Measurements from ENCODE around the gene CCL11. TPM values are rescaled to one million over a fixed set of nuclear protein-coding genes. Genes with fewer than 3 reads are reported as not detected.

Gene CCL11
- total and polyA plus RNA-seq, 2 of the 8 experiments (the other 6 are each of a cell fraction or from before 2014, with no cell fraction given), result not detected

DNA sequence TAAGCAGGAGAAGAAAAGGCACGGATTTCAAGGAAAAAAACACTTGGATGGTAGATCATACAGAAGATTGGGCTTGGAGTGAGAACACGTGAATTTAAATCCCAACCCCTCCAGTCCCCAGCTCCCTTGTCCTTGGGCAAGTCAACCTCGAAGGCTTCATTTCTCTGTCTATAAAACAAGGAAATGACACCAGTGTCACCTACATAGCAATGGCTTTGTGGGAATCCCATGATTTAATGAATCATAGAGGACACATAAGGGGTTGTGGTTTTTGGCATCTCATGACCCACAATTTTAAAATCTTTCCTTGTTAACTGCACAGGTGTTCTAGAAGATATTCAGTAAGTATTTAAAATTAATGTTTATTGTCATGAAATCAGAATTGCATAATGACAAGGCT lies 38.7 kb upstream of the CCL11 start:
- TF ChIP-seq KDM1A (IDR thresholded peaks at IDR 0.05; ENCODE audit: borderline replicate concordance, low read length) (no peak), KDM4A (IDR thresholded peaks at IDR 0.05; ENCODE audit: low read depth, low read length, severe bottlenecking) (no peak), CBX5 (IDR thresholded peaks at IDR 0.05; ENCODE audit: low read depth, low read length) (no peak)
- TF ChIP-seq, protein P1, sequence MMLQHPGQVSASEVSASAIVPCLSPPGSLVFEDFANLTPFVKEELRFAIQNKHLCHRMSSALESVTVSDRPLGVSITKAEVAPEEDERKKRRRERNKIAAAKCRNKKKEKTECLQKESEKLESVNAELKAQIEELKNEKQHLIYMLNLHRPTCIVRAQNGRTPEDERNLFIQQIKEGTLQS (IDR thresholded peaks at IDR 0.05; ENCODE audit: insufficient read depth, low read depth, low read length), result no peak
- TF ChIP-seq, protein P2, sequence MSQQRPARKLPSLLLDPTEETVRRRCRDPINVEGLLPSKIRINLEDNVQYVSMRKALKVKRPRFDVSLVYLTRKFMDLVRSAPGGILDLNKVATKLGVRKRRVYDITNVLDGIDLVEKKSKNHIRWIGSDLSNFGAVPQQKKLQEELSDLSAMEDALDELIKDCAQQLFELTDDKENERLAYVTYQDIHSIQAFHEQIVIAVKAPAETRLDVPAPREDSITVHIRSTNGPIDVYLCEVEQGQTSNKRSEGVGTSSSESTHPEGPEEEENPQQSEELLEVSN (IDR thresholded peaks at IDR 0.05), result no peak
- WGBS, 2 experiments (ENCODE audit: extremely low coverage in 1 of 2, insufficient coverage in 1 of 2, insufficient read length in 1 of 2, insufficient replicate concordance in 2 of 2, low coverage in 1 of 2, low lambda C conversion rate in 2 of 2, missing lambda C conversion rate in 1 of 2), result 85% methylated on average over 3 of the region's 3 CpGs; no CpG with 5 or more reads in 1 of the 2 experiments
- H3K4me1 ChIP-seq (replicated peaks in 1 of 4; ENCODE audit: control insufficient read depth in 3 of 4, insufficient read depth in 4 of 4, low read length in 3 of 4), result peaks cover 0 to 5% (median 3%) of the 10 kb centered on the region in 4 experiments; a peak in 3 of 7 replicates
- no peak overlapping the region for H2AK5ac ChIP-seq (ENCODE audit: low read depth, low read length)
- H3K23ac ChIP-seq (ENCODE audit: insufficient read length), result no peak overlapping the region
- ChIA-PET POLR2A (ENCODE audit: partially characterized antibody) (no interaction called here), CTCF (ENCODE audit: partially characterized antibody) (interaction anchor here (0.6 to 1.5 kb wide), 2 partner anchors 46 to 1860 kb away, joined by 3 to 4 read pairs; no protein-coding TSS in a partner anchor)
- no peaks in the 10 kb centered on the region for H3K23me2 ChIP-seq (ENCODE audit: low read depth, low read length)
- DNase-seq (ENCODE audit: low read depth in 1 of 2, low spot score in 2 of 2) (no peak), FAIRE-seq (no peak)
- no peak overlapping the region for H2BK12ac ChIP-seq (ENCODE audit: low read depth, low read length)
- H3K4me2 ChIP-seq (ENCODE audit: insufficient read depth in 1 of 2, low read depth in 2 of 2, low read length in 2 of 2), result no peak overlapping the region
- no peaks in the 10 kb centered on the region for H3K79me2 ChIP-seq (ENCODE audit: control insufficient read depth in 1 of 2, insufficient read depth in 2 of 2, low read length in 2 of 2)
- H3K4ac ChIP-seq (replicated peaks; ENCODE audit: insufficient read length, low read depth, low read length), result no peak overlapping the region
- H3K4me3 ChIP-seq (ENCODE audit: extremely low read depth in 1 of 4, insufficient read depth in 2 of 4, low read depth in 3 of 4, low read length in 4 of 4), result no peak overlapping the region
- no peak overlapping the region for H2AFZ ChIP-seq (ENCODE audit: low read length)
- no peak overlapping the region for H2BK20ac ChIP-seq (ENCODE audit: low read length)
- H3K27ac ChIP-seq (ENCODE audit: low read depth, low read length), result no peak overlapping the region
- no peaks in the 10 kb centered on the region for H4K20me1 ChIP-seq (replicated peaks in 1 of 2; ENCODE audit: control insufficient read depth in 1 of 2, insufficient read depth in 2 of 2, low read length in 2 of 2)
- H3K27me3 ChIP-seq (replicated peaks in 1 of 4; ENCODE audit: control insufficient read depth in 3 of 4, extremely low read depth in 1 of 4, insufficient read depth in 3 of 4, low read length in 3 of 4), result peaks cover 0 to 3% (median 0%) of the 10 kb centered on the region in 4 experiments; a peak in 1 of 7 replicates
- H3K18ac ChIP-seq (ENCODE audit: extremely low read depth, low read length), result no peak overlapping the region
- H3K9ac ChIP-seq (replicated peaks in 1 of 4; ENCODE audit: extremely low read depth in 1 of 4, low read depth in 3 of 4, low read length in 3 of 4), result no peak overlapping the region
- H3K56ac ChIP-seq (replicated peaks; ENCODE audit: insufficient read length, low read depth, low read length), result no peak overlapping the region
- no peak overlapping the region for H3K14ac ChIP-seq (ENCODE audit: insufficient read length)
- H3K36me3 ChIP-seq (ENCODE audit: control insufficient read depth in 2 of 4, insufficient read depth in 4 of 4, low read length in 3 of 4), result no peaks in the 10 kb centered on the region
- H4K91ac ChIP-seq (replicated peaks; ENCODE audit: insufficient read length, low read length), result no peak overlapping the region
- H4K5ac ChIP-seq (ENCODE audit: insufficient read length, low read depth, low read length), result no peak overlapping the region
- no peaks in the 10 kb centered on the region for H3K9me3 ChIP-seq (ENCODE audit: insufficient read depth in 2 of 2, low read depth in 1 of 2, low read length in 1 of 2)
- H3K79me1 ChIP-seq (ENCODE audit: low read depth, low read length), result no peaks in the 10 kb centered on the region
- H2BK120ac ChIP-seq (replicated peaks; ENCODE audit: low read depth, low read length), result no peak overlapping the region
- H2BK15ac ChIP-seq (ENCODE audit: low read length), result no peak overlapping the region
- no peak overlapping the region for H4K8ac ChIP-seq (ENCODE audit: extremely low read depth, insufficient read depth, low read length)
- H2BK5ac ChIP-seq (ENCODE audit: low read depth, low read length), result no peak overlapping the region
